HepG2 (cell line): ENCODE results near the gene MPIG6B. TPM values are rescaled to one million over a fixed set of nuclear protein-coding genes. Genes with fewer than 3 reads are reported as not detected.
A peak's percentile ranks its signal among the peaks of the same experiment; 100 is the strongest.

ENCODE experiments used
- ARID2 ChIP-seq: sonication (generic); formaldehyde crosslinking; IDR thresholded peaks from 2 replicates; pipeline ENCODE4 v1.8.1; 2022; ENCODE audit warnings: mild to moderate bottlenecking, missing genetic modification reagents, borderline replicate concordance
- BHLHE40 ChIP-seq: IDR thresholded peaks from 2 replicates; pipeline ENCODE4 v1.6.1; 2011; ENCODE audit warnings: low read length, improper control_type of control experiment
- ETV5 ChIP-seq: IDR thresholded peaks from 2 replicates; pipeline ENCODE4 v1.6.1; 2018; ENCODE audit warnings: missing biosample characterization, missing genetic modification reagents, inconsistent platforms, borderline replicate concordance
- FOXO1 ChIP-seq: sonication (generic); formaldehyde crosslinking; IDR thresholded peaks from 2 replicates; pipeline ENCODE4 v1.4.0; 2020; ENCODE audit warnings: missing genetic modification reagents
- KLF12 ChIP-seq: sonication (generic); formaldehyde crosslinking; IDR thresholded peaks from 2 replicates; pipeline ENCODE4 v1.4.0; 2020; ENCODE audit warnings: missing genetic modification reagents, borderline replicate concordance
- KLF15 ChIP-seq: sonication (generic); formaldehyde crosslinking; IDR thresholded peaks from 2 replicates; pipeline ENCODE4 v1.8.1; 2023; ENCODE audit warnings: borderline replicate concordance, mild to moderate bottlenecking, inconsistent platforms, missing genetic modification reagents, mixed read lengths
- MBNL3 ChIP-seq: fragments of 250-450 bp; sonication (Bioruptor Pico); conservative IDR thresholded peaks from 2 replicates; pipeline ENCODE4 v1.8.0; 2022; ENCODE audit warnings: mild to moderate bottlenecking, inconsistent platforms
- NFE2L2 ChIP-seq: fragments of 150-350 bp; IDR thresholded peaks from 2 replicates; pipeline ENCODE4 v1.6.1; 2014; ENCODE audit warnings: low read length
- NR1H2 ChIP-seq: sonication (generic); formaldehyde crosslinking; IDR thresholded peaks from 2 replicates; pipeline ENCODE4 v1.8.1; 2022; ENCODE audit warnings: low read depth, missing genetic modification reagents, borderline replicate concordance
- PCBP1 ChIP-seq: fragments of 200-400 bp; formaldehyde crosslinking; IDR thresholded peaks from 2 replicates; pipeline ENCODE4 v1.6.1; 2017; ENCODE audit warnings: mild to moderate bottlenecking, low read depth, low read length, borderline replicate concordance
- RARA ChIP-seq: IDR thresholded peaks from 2 replicates; pipeline ENCODE4 v1.6.1; 2016; ENCODE audit warnings: missing genetic modification reagents, missing compliant biosample characterization
- SMAD1 ChIP-seq: sonication (generic); formaldehyde crosslinking; IDR thresholded peaks from 2 replicates; pipeline ENCODE4 v1.4.0; 2020; ENCODE audit warnings: missing genetic modification reagents, low read depth, mild to moderate bottlenecking, borderline replicate concordance
- SMARCE1 ChIP-seq: fragments of 450-650 bp; IDR thresholded peaks from 2 replicates; pipeline ENCODE4 v1.6.1; 2017; ENCODE audit warnings: borderline replicate concordance
- STAT5B ChIP-seq: sonication (generic); formaldehyde crosslinking; IDR thresholded peaks from 2 replicates; pipeline ENCODE4 v1.4.0; 2020; ENCODE audit warnings: missing genetic modification reagents
- XBP1 ChIP-seq: sonication (generic); formaldehyde crosslinking; IDR thresholded peaks from 2 replicates; pipeline ENCODE4 v1.5.0; 2020; ENCODE audit warnings: missing genetic modification reagents
- ZNF3 ChIP-seq: IDR thresholded peaks from 2 replicates; pipeline ENCODE4 v1.7.0; 2017; ENCODE audit warnings: inconsistent platforms
- ZNF329 ChIP-seq: sonication (generic); formaldehyde crosslinking; IDR thresholded peaks from 2 replicates; pipeline ENCODE4 v1.9.0; 2021; ENCODE audit warnings: low read depth, mild to moderate bottlenecking, missing genetic modification reagents
- ZNF343 ChIP-seq: sonication (generic); formaldehyde crosslinking; IDR thresholded peaks from 2 replicates; pipeline ENCODE4 v1.4.0; 2020; ENCODE audit warnings: mild to moderate bottlenecking, missing genetic modification reagents
- ZNF629 ChIP-seq: sonication (generic); formaldehyde crosslinking; conservative IDR thresholded peaks from 2 replicates; pipeline ENCODE4 v1.5.0; 2020; ENCODE audit warnings: missing genetic modification reagents
- ZNF660 ChIP-seq: sonication (generic); formaldehyde crosslinking; IDR thresholded peaks from 2 replicates; pipeline ENCODE4 v1.5.1; 2020; ENCODE audit warnings: mild to moderate bottlenecking, low read depth, missing genetic modification reagents, borderline replicate concordance
- ZNF761 ChIP-seq: sonication (generic); formaldehyde crosslinking; conservative IDR thresholded peaks from 2 replicates; pipeline ENCODE4 v1.4.0; 2020; ENCODE audit warnings: mild to moderate bottlenecking, missing genetic modification reagents
- ZNF773 ChIP-seq: sonication (generic); formaldehyde crosslinking; IDR thresholded peaks from 2 replicates; pipeline ENCODE4 v1.4.0; 2020; ENCODE audit warnings: missing genetic modification reagents, borderline replicate concordance
- ZSCAN9 ChIP-seq: IDR thresholded peaks from 2 replicates; pipeline ENCODE4 v1.6.1; 2016; ENCODE audit warnings: borderline replicate concordance
- polyA plus RNA-seq, 8 experiments: library from polyadenylated mRNA; depleted of rRNA in 3 of 8; stranded (reverse) in 7 of 8; unstranded in 1 of 8; fragments of >200 nt; fragmentation: Illumina TruSeq in 4 of 8; extraction: Trizol in 4 of 8; gene quantifications; 2 replicates each; pipeline versions ENCODE4 v1.2.1 to v1.2.3, GENCODE V29; 2011 to 2016; ENCODE audit warnings: low read depth in 4 of 8, missing spikeins in 1 of 8, mixed read lengths in 1 of 8; ENCODE audit not compliant: insufficient read depth in 1 of 8
- total RNA-seq, 5 experiments: library from RNA; depleted of rRNA; stranded (reverse); fragments of >200 nt; fragmentation: Illumina TruSeq; extraction: Trizol; gene quantifications; 2 replicates each; pipeline ENCODE4 v1.2.3, GENCODE V29; 2016; ENCODE audit warnings: low read depth in 1 of 5
- TF ChIP-seq, protein P1 (sequence below): IDR thresholded peaks from 2 replicates; pipeline ENCODE4 v1.6.1; 2012; ENCODE audit warnings: low read depth, low read length, improper control_type of control experiment
- TF ChIP-seq, protein P2 (sequence below): IDR thresholded peaks from 2 replicates; pipeline ENCODE4 v1.6.1; 2016; ENCODE audit warnings: missing biosample characterization, missing genetic modification reagents, low read depth
- TF ChIP-seq, protein P3 (sequence below): sonication (generic); formaldehyde crosslinking; IDR thresholded peaks from 2 replicates; pipeline ENCODE4 v1.8.0; 2022; ENCODE audit warnings: missing genetic modification reagents, mild to moderate bottlenecking, borderline replicate concordance

Gene MPIG6B
- total and polyA plus RNA-seq, 2 of the 13 experiments (the other 11 are each of a cell fraction or from before 2014, with no cell fraction given): not detected

DNA sequence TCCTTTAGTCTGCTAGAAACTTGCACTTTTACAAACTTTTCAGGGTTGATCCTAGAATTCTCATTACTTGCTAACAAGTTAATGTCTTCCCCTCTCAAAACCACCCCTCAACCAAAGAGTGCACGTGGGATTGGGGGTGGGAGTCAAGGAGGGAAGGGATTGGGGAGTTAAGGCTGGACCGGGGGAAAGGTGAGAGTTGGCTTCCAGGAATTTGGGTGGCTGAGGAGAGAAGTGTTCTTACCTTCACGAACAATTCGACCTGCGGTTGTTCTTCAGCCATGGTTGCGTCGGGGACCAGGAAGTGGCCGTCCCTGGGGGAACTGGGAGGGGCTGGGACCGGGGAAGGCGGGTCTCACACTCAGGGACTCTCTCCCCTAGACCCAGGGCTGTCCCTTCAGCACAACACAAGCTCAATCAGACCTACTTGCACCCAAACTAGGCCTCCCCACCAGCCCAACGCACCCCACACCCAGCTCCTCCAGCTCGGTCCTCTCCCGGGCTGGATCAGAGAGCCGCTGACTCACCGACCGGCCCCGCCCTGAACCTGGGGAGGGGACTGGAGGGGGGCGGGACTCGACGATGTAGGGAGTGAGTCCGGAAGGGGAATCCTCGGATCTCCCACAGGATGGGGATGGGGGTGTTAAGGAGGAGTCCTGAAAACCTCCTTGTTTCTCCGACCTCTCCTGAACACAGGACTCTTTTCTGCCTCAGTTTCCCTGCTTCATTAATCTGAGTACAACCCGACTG is 13.0 kb downstream of the MPIG6B start, which contains the start of gene CLIC1 (continued):
- TF ChIP-seq ZNF3 (CRISPR knock-in tag): peak; percentile 34; the same call in 1 of the 2 replicates
- TF ChIP-seq SMARCE1: no peak
- TF ChIP-seq NR1H2: no peak
- peak; percentile 45; the same call in 1 of the 2 replicates for TF ChIP-seq ZNF343 (CRISPR knock-in tag)
- TF ChIP-seq STAT5B (CRISPR knock-in tag): peak; percentile 39; the same call in 1 of the 2 replicates
- TF ChIP-seq SMAD1 (CRISPR knock-in tag): no peak; the same call in 1 of the 2 replicates
- no peak for TF ChIP-seq XBP1 (CRISPR knock-in tag)
- TF ChIP-seq MBNL3: no peak
- TF ChIP-seq ZNF773 (CRISPR knock-in tag): no peak
- no peak; the same call in 1 of the 2 replicates for TF ChIP-seq BHLHE40
- peak; percentile 46; the same call in 1 of the 2 replicates for TF ChIP-seq FOXO1 (CRISPR knock-in tag)
- 0 out of 2 replicates have a peak, but pooled peaks have one; percentile 75 for TF ChIP-seq ZNF761 (CRISPR knock-in tag)
- peak; percentile 92 for TF ChIP-seq ZSCAN9 (CRISPR knock-in tag)
- TF ChIP-seq, protein P1, sequence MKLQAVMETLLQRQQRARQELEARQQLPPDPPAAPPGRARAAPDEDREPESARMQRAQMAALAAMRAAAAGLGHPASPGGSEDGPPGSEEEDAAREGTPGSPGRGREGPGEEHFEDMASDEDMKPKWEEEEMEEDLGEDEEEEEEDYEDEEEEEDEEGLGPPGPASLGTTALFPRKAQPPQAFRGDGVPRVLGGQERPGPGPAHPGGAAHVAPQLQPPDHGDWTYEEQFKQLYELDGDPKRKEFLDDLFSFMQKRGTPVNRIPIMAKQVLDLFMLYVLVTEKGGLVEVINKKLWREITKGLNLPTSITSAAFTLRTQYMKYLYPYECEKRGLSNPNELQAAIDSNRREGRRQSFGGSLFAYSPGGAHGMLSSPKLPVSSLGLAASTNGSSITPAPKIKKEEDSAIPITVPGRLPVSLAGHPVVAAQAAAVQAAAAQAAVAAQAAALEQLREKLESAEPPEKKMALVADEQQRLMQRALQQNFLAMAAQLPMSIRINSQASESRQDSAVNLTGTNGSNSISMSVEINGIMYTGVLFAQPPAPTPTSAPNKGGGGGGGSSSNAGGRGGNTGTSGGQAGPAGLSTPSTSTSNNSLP: no peak
- peak; percentile 68 for TF ChIP-seq RARA (CRISPR knock-in tag)
- TF ChIP-seq ETV5 (CRISPR knock-in tag): peak; percentile 94
- TF ChIP-seq, protein P2, sequence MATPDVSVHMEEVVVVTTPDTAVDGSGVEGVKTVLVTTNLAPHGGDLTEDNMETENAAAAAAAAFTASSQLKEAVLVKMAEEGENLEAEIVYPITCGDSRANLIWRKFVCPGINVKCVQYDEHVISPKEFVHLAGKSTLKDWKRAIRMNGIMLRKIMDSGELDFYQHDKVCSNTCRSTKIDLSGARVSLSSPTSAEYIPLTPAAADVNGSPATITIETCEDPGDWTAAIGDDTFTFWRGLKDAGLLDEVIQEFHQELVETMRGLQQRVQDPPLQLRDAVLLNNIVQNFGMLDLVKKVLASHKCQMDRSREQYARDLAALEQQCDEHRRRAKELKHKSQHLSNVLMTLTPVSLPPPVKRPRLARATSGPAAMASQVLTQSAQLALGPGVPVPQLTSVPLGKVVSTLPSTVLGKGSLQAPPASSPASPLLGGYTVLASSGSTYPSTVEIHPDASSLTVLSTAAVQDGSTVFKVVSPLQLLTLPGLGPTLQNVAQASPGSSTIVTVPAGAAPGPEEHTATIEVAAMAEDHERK (CRISPR knock-in tag): 0 out of 2 replicates have a peak, but pooled peaks have one; percentile 21
- peak; percentile 32; the same call in 1 of the 2 replicates for TF ChIP-seq NFE2L2
- TF ChIP-seq ARID2 (CRISPR knock-in tag): peak; percentile 16; the same call in 1 of the 2 replicates
- TF ChIP-seq ZNF329 (CRISPR knock-in tag): 0 out of 2 replicates have a peak, but pooled peaks have one; percentile 52
- TF ChIP-seq, protein P3, sequence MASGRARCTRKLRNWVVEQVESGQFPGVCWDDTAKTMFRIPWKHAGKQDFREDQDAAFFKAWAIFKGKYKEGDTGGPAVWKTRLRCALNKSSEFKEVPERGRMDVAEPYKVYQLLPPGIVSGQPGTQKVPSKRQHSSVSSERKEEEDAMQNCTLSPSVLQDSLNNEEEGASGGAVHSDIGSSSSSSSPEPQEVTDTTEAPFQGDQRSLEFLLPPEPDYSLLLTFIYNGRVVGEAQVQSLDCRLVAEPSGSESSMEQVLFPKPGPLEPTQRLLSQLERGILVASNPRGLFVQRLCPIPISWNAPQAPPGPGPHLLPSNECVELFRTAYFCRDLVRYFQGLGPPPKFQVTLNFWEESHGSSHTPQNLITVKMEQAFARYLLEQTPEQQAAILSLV (CRISPR knock-in tag): no peak
- no peak for TF ChIP-seq ZNF660
- no peak for TF ChIP-seq KLF15
- no peak for TF ChIP-seq KLF12
- TF ChIP-seq ZNF629 (CRISPR knock-in tag): no peak
- 0 out of 2 replicates have a peak, but pooled peaks have one; percentile 77 for TF ChIP-seq PCBP1
